HEK293T (cell line): ENCODE measurements around the gene SRRT.

ENCODE experiments used
- BHLHE40 ChIP-seq: fragments of 450-650 bp; IDR thresholded peaks from 2 replicates; pipeline ENCODE4 v1.6.1; 2016; ENCODE audit warnings: mild to moderate bottlenecking, moderate library complexity, borderline replicate concordance
- FOXM1 ChIP-seq: fragments of 450-650 bp; IDR thresholded peaks from 2 replicates; pipeline ENCODE4 v1.6.1; 2017; ENCODE audit warnings: mild to moderate bottlenecking, borderline replicate concordance
- HDGF ChIP-seq: fragments of 450-650 bp; IDR thresholded peaks from 2 replicates; pipeline ENCODE4 v1.6.1; 2017; ENCODE audit warnings: antibody characterized with exemption, borderline replicate concordance
- NFRKB ChIP-seq: fragments of 450-650 bp; IDR thresholded peaks from 2 replicates; pipeline ENCODE4 v1.6.1; 2016; ENCODE audit warnings: mild to moderate bottlenecking, moderate library complexity
- SP1 ChIP-seq: fragments of 450-650 bp; IDR thresholded peaks from 2 replicates; pipeline ENCODE4 v1.6.1; 2017

DNA sequence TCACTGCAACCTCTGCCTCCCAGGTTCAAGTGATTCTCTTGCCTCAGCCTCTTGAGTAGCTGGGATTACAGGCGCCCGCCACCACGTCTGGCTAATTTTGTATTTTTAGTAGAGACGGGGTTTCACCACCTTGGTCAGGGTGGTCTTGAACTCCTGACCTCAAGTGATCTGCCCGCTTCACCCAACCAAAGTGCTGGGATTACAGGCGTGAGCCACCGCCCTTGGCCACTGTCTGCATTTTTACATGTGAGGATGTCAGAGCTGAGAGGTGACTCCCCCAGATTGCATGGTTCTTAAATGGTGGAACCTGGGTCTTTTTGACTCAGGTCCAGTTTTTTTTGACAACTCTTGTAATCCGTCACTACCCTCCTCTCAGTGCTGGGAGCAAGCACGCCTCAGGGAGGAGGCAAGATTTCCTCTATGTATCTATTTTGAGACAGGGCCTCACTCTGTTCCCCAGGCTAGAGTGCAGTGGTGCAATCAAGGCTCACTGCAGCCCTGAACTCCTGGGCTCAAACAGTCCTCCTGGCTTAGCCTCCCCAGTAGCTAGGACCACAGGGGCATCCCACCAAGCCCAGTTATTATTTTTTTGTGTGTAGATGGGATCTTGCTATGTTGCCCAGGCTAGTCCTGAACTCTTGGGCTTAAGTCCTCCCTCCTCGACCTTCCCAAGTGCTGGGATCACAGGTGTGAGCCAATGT is 1.2 kb upstream of the SRRT start:
- TF ChIP-seq SP1 (no peak), BHLHE40 (no peak), FOXM1 (no peak), HDGF (no peak), NFRKB (no peak)
